ENCODE data around the gene PDE12. TPM values are rescaled to one million over a fixed set of nuclear protein-coding genes. Genes with fewer than 3 reads are reported as not detected.

Gene PDE12
- total and polyA plus RNA-seq, 2 of the 13 experiments (the other 11 are each of a cell fraction or from before 2014, with no cell fraction given): 9.0 to 17.8 TPM

GRCh38 chr3:57555738-57556458 is at the start of gene PDE12 (continued):
- TF ChIP-seq REST (IDR thresholded peaks at IDR 0.05; ENCODE audit: borderline replicate concordance in 1 of 2, low read depth in 1 of 2, low read length in 2 of 2) (no peak; a peak in 1 of 4 replicates), ZNF720 (CRISPR knock-in tag; IDR thresholded peaks at IDR 0.05) (no peak), FUBP1 (CRISPR knock-in tag; IDR thresholded peaks at IDR 0.05; ENCODE audit: borderline replicate concordance) (no peak), U2AF2 (IDR thresholded peaks at IDR 0.05; ENCODE audit: low read depth, low read length) (peak; percentile 76; the same call in 1 of the 2 replicates), TSC22D2 (CRISPR knock-in tag; IDR thresholded peaks at IDR 0.05; ENCODE audit: borderline replicate concordance) (0 out of 2 replicates have a peak, but pooled peaks have one; percentile 42), ZFAT (CRISPR knock-in tag; conservative IDR thresholded peaks at IDR 0.05) (peak; percentile 100), E2F1 (CRISPR knock-in tag; IDR thresholded peaks at IDR 0.05) (no peak; the same call in 1 of the 2 replicates), BRCA1 (CRISPR knock-in tag; IDR thresholded peaks at IDR 0.05) (no peak), REL (CRISPR knock-in tag; conservative IDR thresholded peaks at IDR 0.05) (peak; percentile 85; the same call in 1 of the 2 replicates), SALL2 (CRISPR knock-in tag; IDR thresholded peaks at IDR 0.05) (no peak), ZNF674 (CRISPR knock-in tag; IDR thresholded peaks at IDR 0.05; ENCODE audit: low read depth) (0 out of 2 replicates have a peak, but pooled peaks have one; percentile 83), ATF5 (CRISPR knock-in tag; IDR thresholded peaks at IDR 0.05; ENCODE audit: low read depth) (peak; percentile 58; the same call in 1 of the 2 replicates), XRCC5 (optimal IDR thresholded peaks at IDR 0.05; ENCODE audit: low read length) (peak; percentile 91), IRF9 (CRISPR knock-in tag; IDR thresholded peaks at IDR 0.05; ENCODE audit: borderline replicate concordance) (peak; percentile 64; the same call in 1 of the 2 replicates), KAT2B (IDR thresholded peaks at IDR 0.05; ENCODE audit: borderline replicate concordance, low read depth, low read length) (no peak), ZNF350 (CRISPR knock-in tag; IDR thresholded peaks at IDR 0.05; ENCODE audit: borderline replicate concordance, low read depth) (peak; percentile 91), KLF11 (CRISPR knock-in tag; IDR thresholded peaks at IDR 0.05) (no peak), PITX1 (CRISPR knock-in tag; IDR thresholded peaks at IDR 0.05) (peak; percentile 57), ZMAT3 (CRISPR knock-in tag; conservative IDR thresholded peaks at IDR 0.05) (no peak; the same call in 1 of the 2 replicates)

All from HepG2 (cell line).